HK-2 (cell line): ENCODE data around the gene PDE8B.

Experiments
- DNase-seq: peaks from one replicate; pipeline ENCODE4 v3.0.0-alpha.2; 2018; ENCODE audit not compliant: unreplicated experiment

Gene PDE8B

GRCh38 chr5:77210091-77210963 is at the start of gene PDE8B:
Gene PDE8B, plus strand, starts transcription at chr5:77210680. Its CDS starts 246 bp downstream, at chr5:77210926.
- DNase-seq = no peak

GRCh38 chr5:77163453-77163852 is 47.0 kb upstream of the PDE8B start:
- no peak for DNase-seq

- no peak for DNase-seq
These were observed 43.4 kb upstream of the PDE8B start for GRCh38 chr5:77167063-77167462.

GRCh38 chr5:77167695-77168121 is 42.8 kb upstream of the PDE8B start:
- no peak for DNase-seq

GRCh38 chr5:77168161-77168878 is 42.2 kb upstream of the PDE8B start:
- no peak for DNase-seq

GRCh38 chr5:77168879-77169244 is 41.6 kb upstream of the PDE8B start:
- DNase-seq = no peak

GRCh38 chr5:77170196-77170890 is 40.1 kb upstream of the PDE8B start:
- no peak for DNase-seq

- no peak for DNase-seq
These were observed 39.2 kb upstream of the PDE8B start for GRCh38 chr5:77171141-77171910.

- DNase-seq = no peak
These were observed 37.7 kb upstream of the PDE8B start for GRCh38 chr5:77172713-77173328.

GRCh38 chr5:77174526-77174925 is 36.0 kb upstream of the PDE8B start:
- no peak for DNase-seq

GRCh38 chr5:77175231-77175630 is 35.2 kb upstream of the PDE8B start:
- DNase-seq = no peak

GRCh38 chr5:77176429-77176828 is 34.1 kb upstream of the PDE8B start:
- DNase-seq = no peak

- DNase-seq = no peak
These were observed 32.9 kb upstream of the PDE8B start for GRCh38 chr5:77177576-77177975.

GRCh38 chr5:77180167-77181081 is 30.1 kb upstream of the PDE8B start:
- no peak for DNase-seq

- no peak for DNase-seq
These were observed 29.3 kb upstream of the PDE8B start for GRCh38 chr5:77181173-77181572.

- no peak for DNase-seq
These were observed 28.7 kb upstream of the PDE8B start for GRCh38 chr5:77181596-77182304.

GRCh38 chr5:77182367-77182766 is 28.1 kb upstream of the PDE8B start:
- DNase-seq = no peak

- no peak for DNase-seq
These were observed 23.7 kb upstream of the PDE8B start for GRCh38 chr5:77186652-77187370.

- DNase-seq = no peak
These were observed 21.1 kb upstream of the PDE8B start for GRCh38 chr5:77189421-77189820.
